Measurements from ENCODE around the gene KAT5. TPM values are rescaled to one million over a fixed set of nuclear protein-coding genes. Genes with fewer than 3 reads are reported as not detected.

KAT5 gene
- total RNA-seq, 2 donors from 2014 or later, result 74.8 to 107 TPM

DNA sequence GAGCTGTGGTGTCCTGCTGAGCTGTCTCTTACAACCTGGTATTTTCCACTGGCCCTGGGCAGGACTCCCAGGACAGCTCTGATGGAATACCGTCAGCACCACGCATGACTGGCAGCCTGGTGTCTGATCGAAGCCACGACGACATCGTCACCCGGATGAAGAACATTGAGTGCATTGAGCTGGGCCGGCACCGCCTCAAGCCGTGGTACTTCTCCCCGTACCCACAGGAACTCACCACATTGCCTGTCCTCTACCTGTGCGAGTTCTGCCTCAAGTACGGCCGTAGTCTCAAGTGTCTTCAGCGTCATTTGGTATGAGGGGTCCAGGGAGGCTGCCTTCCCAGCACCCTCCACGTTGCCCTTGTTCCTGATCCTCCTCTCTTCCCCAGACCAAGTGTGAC is 2.4 kb downstream of the KAT5 start:
- Histone ChIP-seq H3K27ac (peak overlapping the region in 1 of 2 donors; percentile 15), H3K4me3 (no peak overlapping the region), H3K4me1 (replicated peaks) (peaks cover 14% of the 10 kb centered on the region), H3K9me3 (no peaks in the 10 kb centered on the region), H3K36me3 (peaks cover 21 to 32% of the 10 kb centered on the region in 2 donors), H3K27me3 (replicated peaks; ENCODE audit: insufficient read depth) (no peaks in the 10 kb centered on the region)
- intact Hi-C loops (cut with DNase I), result loop anchor here (5.0 kb wide), 1 partner anchor 68 kb away; the partner anchor contains the start of gene AP5B1
- 97% methylated on average over 16 of the region's 16 CpGs for WGBS
- TF ChIP-seq POLR2AphosphoS5 (IDR thresholded peaks at IDR 0.05) (no peak), POLR2A (IDR thresholded peaks at IDR 0.05) (no peak)
- TF ChIP-seq, protein P1, sequence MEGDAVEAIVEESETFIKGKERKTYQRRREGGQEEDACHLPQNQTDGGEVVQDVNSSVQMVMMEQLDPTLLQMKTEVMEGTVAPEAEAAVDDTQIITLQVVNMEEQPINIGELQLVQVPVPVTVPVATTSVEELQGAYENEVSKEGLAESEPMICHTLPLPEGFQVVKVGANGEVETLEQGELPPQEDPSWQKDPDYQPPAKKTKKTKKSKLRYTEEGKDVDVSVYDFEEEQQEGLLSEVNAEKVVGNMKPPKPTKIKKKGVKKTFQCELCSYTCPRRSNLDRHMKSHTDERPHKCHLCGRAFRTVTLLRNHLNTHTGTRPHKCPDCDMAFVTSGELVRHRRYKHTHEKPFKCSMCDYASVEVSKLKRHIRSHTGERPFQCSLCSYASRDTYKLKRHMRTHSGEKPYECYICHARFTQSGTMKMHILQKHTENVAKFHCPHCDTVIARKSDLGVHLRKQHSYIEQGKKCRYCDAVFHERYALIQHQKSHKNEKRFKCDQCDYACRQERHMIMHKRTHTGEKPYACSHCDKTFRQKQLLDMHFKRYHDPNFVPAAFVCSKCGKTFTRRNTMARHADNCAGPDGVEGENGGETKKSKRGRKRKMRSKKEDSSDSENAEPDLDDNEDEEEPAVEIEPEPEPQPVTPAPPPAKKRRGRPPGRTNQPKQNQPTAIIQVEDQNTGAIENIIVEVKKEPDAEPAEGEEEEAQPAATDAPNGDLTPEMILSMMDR (IDR thresholded peaks at IDR 0.05), result no peak
- DNase-seq (ENCODE audit: low spot score), result no peak

DNA sequence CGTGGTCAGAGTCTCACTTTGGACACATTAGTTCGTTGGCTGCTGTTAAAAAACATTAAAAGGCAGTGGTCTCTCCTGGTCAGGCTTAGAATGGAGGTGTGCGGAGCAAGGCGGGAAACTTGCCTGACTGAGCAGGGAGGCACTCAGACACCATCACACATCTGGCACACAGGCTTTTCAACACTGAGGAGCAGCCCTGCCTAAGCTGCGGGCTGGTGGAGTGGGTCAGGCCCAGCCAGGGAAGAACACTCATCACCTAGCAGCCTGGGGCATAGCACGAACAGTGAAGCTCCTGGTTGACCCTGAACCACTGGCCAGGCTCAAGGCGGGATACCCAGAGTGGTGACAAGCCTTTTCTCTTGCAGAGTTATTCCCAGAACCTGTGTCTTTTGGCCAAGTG is 4.2 kb downstream of the KAT5 start:
- peaks cover 20% of the 10 kb centered on the region for H3K4me1 ChIP-seq (replicated peaks)

DNA sequence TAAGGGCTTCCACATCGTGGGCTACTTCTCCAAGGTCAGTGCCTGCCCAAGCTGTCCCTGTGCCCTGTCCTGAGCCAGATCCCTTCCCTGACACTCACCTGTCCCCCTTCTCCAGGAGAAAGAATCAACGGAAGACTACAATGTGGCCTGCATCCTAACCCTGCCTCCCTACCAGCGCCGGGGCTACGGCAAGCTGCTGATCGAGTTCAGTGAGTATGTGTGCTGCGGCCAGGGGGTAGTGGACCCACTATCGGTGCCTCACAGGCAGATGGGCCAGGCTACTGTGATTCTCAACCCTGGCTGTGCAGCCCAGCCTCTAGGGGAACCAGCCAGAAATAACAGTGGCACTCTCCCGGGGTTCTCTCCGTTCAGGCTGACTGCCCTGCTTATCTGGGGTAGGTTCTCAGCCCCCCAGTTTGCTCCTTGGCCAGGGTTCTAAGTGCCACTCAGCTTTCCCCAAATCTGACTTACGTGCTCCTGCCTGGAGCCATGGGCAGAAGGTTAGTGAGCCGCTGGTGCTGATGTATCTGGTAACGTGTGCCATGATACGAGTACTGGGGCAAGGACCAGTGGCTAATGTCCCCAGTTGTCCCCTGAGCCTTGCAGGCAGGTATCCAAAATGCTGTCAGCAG is 4.8 kb downstream of the KAT5 start:
- DNase-seq (ENCODE audit: low spot score), result no peak
- Histone ChIP-seq H3K4me3 (no peak overlapping the region), H3K27ac (no peak overlapping the region), H3K9me3 (no peaks in the 10 kb centered on the region), H3K36me3 (peaks cover 21 to 32% of the 10 kb centered on the region in 2 donors), H3K27me3 (replicated peaks; ENCODE audit: insufficient read depth) (no peaks in the 10 kb centered on the region), H3K4me1 (replicated peaks) (peaks cover 20% of the 10 kb centered on the region)
- TF ChIP-seq POLR2A (IDR thresholded peaks at IDR 0.05) (no peak), POLR2AphosphoS5 (IDR thresholded peaks at IDR 0.05) (no peak)
- TF ChIP-seq, protein P1 (IDR thresholded peaks at IDR 0.05), result no peak
- intact Hi-C loops (cut with DNase I), result no loop called here
- WGBS, result 81% methylated on average over 14 of the region's 14 CpGs

More for the DNA sequence above, 4.2 kb downstream of the KAT5 start:
- Histone ChIP-seq H3K27me3 (replicated peaks; ENCODE audit: insufficient read depth) (no peaks in the 10 kb centered on the region), H3K36me3 (peaks cover 21 to 32% of the 10 kb centered on the region in 2 donors), H3K27ac (no peak overlapping the region), H3K9me3 (no peaks in the 10 kb centered on the region), H3K4me3 (no peak overlapping the region)
- intact Hi-C loops (cut with DNase I), result no loop called here
- no peak for DNase-seq (ENCODE audit: low spot score)
- WGBS, result 78% methylated on average over 7 of the region's 7 CpGs
- TF ChIP-seq, protein P1 (IDR thresholded peaks at IDR 0.05), result no peak
- TF ChIP-seq POLR2A (IDR thresholded peaks at IDR 0.05) (no peak), POLR2AphosphoS5 (IDR thresholded peaks at IDR 0.05) (no peak)

DNA sequence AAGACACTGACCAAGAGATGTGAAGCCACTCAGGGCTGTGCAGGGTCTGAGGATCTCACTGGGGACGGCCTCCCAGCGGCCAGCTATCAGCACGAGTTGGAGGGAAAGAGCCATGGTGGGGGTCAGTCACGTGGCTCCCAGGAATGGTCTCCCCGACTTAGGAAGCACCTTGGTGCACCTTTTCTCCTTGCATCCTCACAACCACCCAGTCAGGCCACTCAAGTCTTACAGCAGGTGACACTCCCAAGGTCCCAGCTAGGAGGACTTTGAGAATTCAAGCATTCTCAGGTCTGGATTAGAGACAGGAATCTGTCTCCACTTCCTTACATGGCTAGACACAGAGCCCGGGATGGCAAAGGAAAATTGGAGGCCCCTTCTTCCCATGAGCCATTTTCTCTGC is 5.9 kb downstream of the KAT5 start:
- DNase-seq (ENCODE audit: low spot score), result no peak
- 65% methylated on average over 6 of the region's 6 CpGs for WGBS
- no peak overlapping the region for H3K4me3 ChIP-seq
- TF ChIP-seq, protein P1 (IDR thresholded peaks at IDR 0.05), result no peak
- no peak for TF ChIP-seq POLR2A (IDR thresholded peaks at IDR 0.05)
- TF ChIP-seq POLR2AphosphoS5 (IDR thresholded peaks at IDR 0.05), result no peak
- H3K27ac ChIP-seq, result no peak overlapping the region
- H3K27me3 ChIP-seq (replicated peaks; ENCODE audit: insufficient read depth), result no peaks in the 10 kb centered on the region
- H3K36me3 ChIP-seq, result peaks cover 21 to 32% of the 10 kb centered on the region in 2 donors
- peaks cover 18% of the 10 kb centered on the region for H3K4me1 ChIP-seq (replicated peaks)
- no peaks in the 10 kb centered on the region for H3K9me3 ChIP-seq
- intact Hi-C loops (cut with DNase I), result no loop called here

DNA sequence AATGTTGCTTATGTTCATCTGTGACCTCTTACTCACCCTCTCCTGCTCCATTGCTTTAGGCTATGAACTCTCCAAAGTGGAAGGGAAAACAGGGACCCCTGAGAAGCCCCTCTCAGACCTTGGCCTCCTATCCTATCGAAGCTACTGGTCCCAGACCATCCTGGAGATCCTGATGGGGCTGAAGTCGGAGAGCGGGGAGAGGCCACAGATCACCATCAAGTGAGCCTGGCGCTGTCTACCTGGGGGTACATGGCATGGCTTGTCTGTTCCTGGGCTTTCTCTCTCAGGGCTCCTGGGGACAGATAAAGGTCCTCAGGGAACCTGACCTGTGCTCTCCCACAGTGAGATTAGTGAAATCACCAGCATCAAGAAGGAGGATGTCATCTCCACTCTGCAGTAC is 6.5 kb downstream of the KAT5 start:
- Histone ChIP-seq H3K36me3 (peaks cover 21 to 27% of the 10 kb centered on the region in 2 donors), H3K27ac (no peak overlapping the region), H3K4me3 (peak overlapping the region in 1 of 2 donors; percentile 82), H3K9me3 (no peaks in the 10 kb centered on the region), H3K4me1 (replicated peaks) (peaks cover 17% of the 10 kb centered on the region), H3K27me3 (replicated peaks; ENCODE audit: insufficient read depth) (no peaks in the 10 kb centered on the region)
- WGBS, result 89% methylated on average over 4 of the region's 4 CpGs
- intact Hi-C loops (cut with DNase I), result no loop called here
- no peak for DNase-seq (ENCODE audit: low spot score)
- no peak for TF ChIP-seq POLR2A (IDR thresholded peaks at IDR 0.05)
- TF ChIP-seq, protein P1 (IDR thresholded peaks at IDR 0.05), result no peak
- TF ChIP-seq POLR2AphosphoS5 (IDR thresholded peaks at IDR 0.05), result no peak

Data from prostate gland (tissue), 2 donors.